Glutamatergic neuron (in vitro differentiated cells): ENCODE results near the gene MAEA. TPM values are rescaled to one million over a fixed set of nuclear protein-coding genes. Genes with fewer than 3 reads are reported as not detected.

Experiments
- DNase-seq: peaks from one replicate; pipeline ENCODE4 v3.0.0; 2022
- H3K27ac Mint-ChIP-seq: one replicate; pipeline ENCODE4 v1.8.0; 2020; ENCODE audit warnings: mild to moderate bottlenecking, mixed read lengths, inconsistent platforms; ENCODE audit not compliant: unreplicated experiment
- H3K27me3 Mint-ChIP-seq: one replicate; pipeline ENCODE4 v1.8.0; 2020; ENCODE audit warnings: mild to moderate bottlenecking, moderate library complexity, mixed read lengths, inconsistent platforms; ENCODE audit not compliant: unreplicated experiment
- H3K36me3 Mint-ChIP-seq: one replicate; pipeline ENCODE4 v1.8.0; 2020; ENCODE audit warnings: mild to moderate bottlenecking, mixed read lengths, inconsistent platforms; ENCODE audit not compliant: unreplicated experiment
- H3K4me1 Mint-ChIP-seq: one replicate; pipeline ENCODE4 v1.8.0; 2020; ENCODE audit warnings: mild to moderate bottlenecking, low read depth, mixed read lengths, inconsistent platforms; ENCODE audit not compliant: unreplicated experiment
- H3K4me3 Mint-ChIP-seq: one replicate; pipeline ENCODE4 v1.8.0; 2020; ENCODE audit warnings: mild to moderate bottlenecking, mixed read lengths, inconsistent platforms; ENCODE audit not compliant: unreplicated experiment
- H3K9me3 Mint-ChIP-seq: one replicate; pipeline ENCODE4 v1.8.0; 2020; ENCODE audit warnings: mild to moderate bottlenecking, moderate library complexity, mixed read lengths, inconsistent platforms; ENCODE audit not compliant: unreplicated experiment
- CTCF ChIP-seq: fragments of 200-600 bp; sonication (generic); IDR thresholded peaks from one replicate; pipeline ENCODE4 v1.5.0; 2021; ENCODE audit not compliant: partially characterized antibody, unreplicated experiment
- total RNA-seq: library from RNA; stranded (reverse); fragmentation: NEBNext Ultra II Directional; extraction: Animal tissue kit (Norgen Biotek cat#: 25700); gene quantifications from one replicate; pipeline ENCODE4 v1.2.1, GENCODE V29; 2021; ENCODE audit not compliant: unreplicated experiment

Gene MAEA
- total RNA-seq, 1 donor from 2014 or later, result 77.2 TPM

DNA sequence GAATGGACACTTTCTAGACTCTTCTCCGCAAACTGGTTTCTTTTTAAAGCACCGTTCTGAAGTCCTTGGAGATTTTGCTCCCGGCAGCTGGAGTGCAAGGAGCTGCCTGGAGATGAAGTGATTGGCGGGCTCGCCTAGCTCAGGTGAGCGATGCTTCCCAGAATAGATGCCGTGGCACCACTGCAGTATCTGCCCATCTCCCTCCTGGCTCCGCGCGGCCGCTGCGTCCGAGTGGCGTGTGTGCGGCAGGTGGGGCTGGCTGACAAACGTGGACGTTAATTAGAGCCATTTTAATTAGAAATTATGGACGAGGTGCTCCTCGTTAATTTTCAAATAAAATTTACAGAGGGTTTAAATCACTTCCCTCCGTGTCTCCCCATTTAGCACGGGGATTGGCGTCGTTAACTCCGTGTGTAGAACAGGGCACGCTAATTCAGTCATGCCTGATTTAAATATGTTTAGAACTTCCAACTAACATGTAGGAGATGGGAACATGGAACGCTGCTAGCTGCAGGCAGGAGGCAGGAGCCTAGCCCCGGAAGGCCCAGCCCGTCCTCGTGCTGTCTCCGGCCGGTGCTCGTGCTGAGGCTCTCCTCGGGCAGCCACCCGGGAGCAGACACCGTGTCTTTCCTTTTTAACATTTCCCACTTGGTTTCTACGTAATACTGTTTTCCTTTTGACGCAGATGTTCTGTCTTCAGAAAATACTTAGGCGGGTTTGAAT, 68.9 kb downstream of the MAEA start:
- no peak for TF ChIP-seq CTCF
- Mint-ChIP-seq H3K4me3 (peak overlapping the region; percentile 8), H3K4me1 (peaks cover 21% of the 10 kb centered on the region), H3K9me3 (peaks cover 4% of the 10 kb centered on the region), H3K36me3 (no peaks in the 10 kb centered on the region), H3K27ac (peak overlapping the region; percentile 36), H3K27me3 (no peaks in the 10 kb centered on the region)
- DNase-seq, result no peak

- no peak for TF ChIP-seq CTCF
- H3K27ac Mint-ChIP-seq, result peak overlapping the region; percentile 36
- H3K4me1 Mint-ChIP-seq, result peaks cover 21% of the 10 kb centered on the region
- no peak for DNase-seq
- peaks cover 4% of the 10 kb centered on the region for H3K9me3 Mint-ChIP-seq
- H3K27me3 Mint-ChIP-seq, result no peaks in the 10 kb centered on the region
- H3K4me3 Mint-ChIP-seq, result peak overlapping the region; percentile 8
- no peaks in the 10 kb centered on the region for H3K36me3 Mint-ChIP-seq
These were observed 69.4 kb downstream of the MAEA start for GRCh38 chr4:1359144-1359501.

GRCh38 chr4:1359976-1360375, 70.3 kb downstream of the MAEA start:
- Mint-ChIP-seq H3K36me3 (no peaks in the 10 kb centered on the region), H3K9me3 (peaks cover 4% of the 10 kb centered on the region), H3K4me3 (no peak overlapping the region), H3K4me1 (peaks cover 21% of the 10 kb centered on the region), H3K27me3 (no peaks in the 10 kb centered on the region), H3K27ac (no peak overlapping the region)
- TF ChIP-seq CTCF, result no peak
- DNase-seq, result no peak

DNA sequence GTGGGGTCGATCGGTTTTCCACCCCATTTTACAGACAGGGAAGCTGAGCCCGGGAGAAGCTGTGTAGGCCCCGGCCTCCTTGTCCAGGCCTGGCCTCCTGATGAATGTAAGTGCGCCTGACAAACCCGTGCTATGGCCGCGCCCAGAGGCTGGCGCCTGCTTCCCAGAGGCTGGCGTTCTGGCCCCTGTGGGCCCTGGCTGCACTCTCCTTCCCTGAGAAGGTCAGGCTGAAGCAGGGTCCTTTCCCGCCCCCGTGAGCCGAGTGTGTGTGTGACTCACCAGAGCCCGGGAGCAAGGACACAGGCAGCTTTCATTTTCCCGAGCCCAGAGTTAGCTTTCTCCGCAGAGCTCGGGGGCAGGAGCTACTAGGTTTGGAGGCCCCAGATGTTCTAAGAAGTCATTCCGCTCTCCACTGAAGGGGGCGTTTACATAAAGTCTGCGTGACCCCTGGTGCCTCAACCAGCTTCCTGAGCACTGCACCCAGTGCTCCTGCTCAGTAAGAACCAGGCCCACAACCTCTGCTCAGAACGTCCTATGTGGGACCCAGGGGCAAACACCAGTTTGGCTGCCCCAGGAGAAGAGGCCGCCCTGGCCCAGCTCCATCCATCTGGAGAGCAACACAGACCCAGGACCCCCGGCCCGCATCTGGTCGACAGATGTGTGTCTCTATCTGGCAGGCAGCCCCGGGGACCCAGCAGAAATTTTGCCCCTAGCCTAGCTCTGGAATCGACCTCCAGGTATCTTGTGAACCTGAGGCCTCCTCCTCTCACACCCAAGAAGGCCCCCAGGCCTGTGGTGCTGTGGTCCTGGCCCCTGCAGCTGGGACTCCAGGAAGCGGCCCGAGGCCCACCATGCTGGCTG, 71.0 kb downstream of the MAEA start:
- Mint-ChIP-seq H3K9me3 (peaks cover 4% of the 10 kb centered on the region), H3K36me3 (no peaks in the 10 kb centered on the region), H3K27me3 (no peaks in the 10 kb centered on the region), H3K4me3 (no peak overlapping the region), H3K4me1 (peaks cover 21% of the 10 kb centered on the region), H3K27ac (no peak overlapping the region)
- no peak for TF ChIP-seq CTCF
- DNase-seq, result no peak

GRCh38 chr4:1361431-1361830, 71.7 kb downstream of the MAEA start:
- H3K9me3 Mint-ChIP-seq, result peaks cover 4% of the 10 kb centered on the region
- DNase-seq, result no peak
- H3K36me3 Mint-ChIP-seq, result no peaks in the 10 kb centered on the region
- H3K27me3 Mint-ChIP-seq, result no peaks in the 10 kb centered on the region
- no peak overlapping the region for H3K27ac Mint-ChIP-seq
- H3K4me3 Mint-ChIP-seq, result no peak overlapping the region
- H3K4me1 Mint-ChIP-seq, result peaks cover 19% of the 10 kb centered on the region
- TF ChIP-seq CTCF, result no peak
